SIG-M5 treated with dmso at 0.1 percent for 504 hours (cell line): ENCODE results near the gene C12orf43.
A peak's percentile ranks its signal among the peaks of the same experiment; 100 is the strongest.

Source experiments
- DNase-seq: peaks from one replicate; lab custom pipeline; 2025; ENCODE audit not compliant: unreplicated experiment; lab: John Stamatoyannopoulos, UW

Gene C12orf43

DNA sequence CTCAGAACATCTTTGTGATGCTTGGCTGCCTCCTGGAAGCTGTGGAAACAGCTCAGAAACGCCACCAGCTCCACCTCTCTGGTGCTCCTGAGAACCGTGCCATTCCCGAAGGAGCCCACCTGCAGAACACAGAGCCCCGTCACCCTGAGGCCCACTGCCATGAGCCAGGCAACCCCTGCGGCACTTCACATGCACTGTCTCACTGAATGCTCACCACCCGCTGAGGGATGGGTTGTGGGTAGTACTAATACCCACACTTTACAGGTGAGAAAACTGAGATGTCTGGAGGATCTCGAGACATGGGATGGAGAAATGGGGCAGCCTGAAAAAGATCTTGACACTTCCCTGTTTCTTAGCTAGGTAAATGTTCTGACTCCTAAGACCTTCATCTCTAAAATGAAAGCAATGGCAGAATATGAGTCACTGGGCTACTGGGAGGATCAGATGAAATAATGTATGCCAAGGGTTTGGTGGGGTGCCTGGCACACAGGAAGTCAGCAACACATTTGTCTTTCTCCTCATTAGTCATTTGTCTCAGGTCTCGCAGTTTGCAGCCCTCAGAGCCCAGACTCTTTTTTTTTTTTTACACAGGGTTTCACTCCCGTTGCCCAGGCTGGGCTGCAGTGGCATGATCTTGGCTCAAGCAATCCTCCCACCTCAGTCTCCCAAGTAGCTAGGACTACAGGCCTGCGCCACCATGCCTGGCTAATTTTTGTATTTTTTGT, 17.5 kb upstream of the C12orf43 start:
- peak; percentile 34 for DNase-seq

DNA sequence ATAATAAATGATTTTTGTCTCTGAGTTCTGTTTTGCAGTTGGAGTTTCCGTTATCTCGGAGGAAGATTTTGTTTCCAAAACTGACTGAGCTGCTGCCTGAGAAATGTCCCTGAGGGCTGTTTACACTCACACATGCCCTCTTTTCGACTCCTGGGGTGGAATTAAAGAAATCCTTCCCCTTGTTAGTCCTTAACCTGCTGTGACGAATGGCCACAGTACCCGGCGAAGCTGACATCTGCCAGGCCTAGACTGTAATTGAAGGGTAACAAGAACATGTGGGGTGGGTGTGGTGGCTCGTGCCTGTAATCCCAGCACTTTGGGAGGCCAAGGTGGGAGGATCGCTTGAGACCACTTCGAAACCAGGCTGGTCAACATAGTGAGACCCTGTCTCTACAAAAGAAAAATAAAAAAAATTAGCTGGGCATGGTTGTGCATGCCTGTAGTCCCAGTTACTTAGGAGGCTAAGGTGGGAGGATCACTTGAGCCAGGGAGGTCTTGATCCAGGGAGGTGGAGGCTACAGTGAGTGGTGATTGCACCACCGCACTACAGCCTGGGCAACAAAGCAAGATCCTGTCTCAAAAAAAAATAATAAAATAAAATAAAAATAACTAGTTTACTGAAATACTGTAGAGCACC, 14.4 kb upstream of the C12orf43 start:
- DNase-seq, result no peak

DNA sequence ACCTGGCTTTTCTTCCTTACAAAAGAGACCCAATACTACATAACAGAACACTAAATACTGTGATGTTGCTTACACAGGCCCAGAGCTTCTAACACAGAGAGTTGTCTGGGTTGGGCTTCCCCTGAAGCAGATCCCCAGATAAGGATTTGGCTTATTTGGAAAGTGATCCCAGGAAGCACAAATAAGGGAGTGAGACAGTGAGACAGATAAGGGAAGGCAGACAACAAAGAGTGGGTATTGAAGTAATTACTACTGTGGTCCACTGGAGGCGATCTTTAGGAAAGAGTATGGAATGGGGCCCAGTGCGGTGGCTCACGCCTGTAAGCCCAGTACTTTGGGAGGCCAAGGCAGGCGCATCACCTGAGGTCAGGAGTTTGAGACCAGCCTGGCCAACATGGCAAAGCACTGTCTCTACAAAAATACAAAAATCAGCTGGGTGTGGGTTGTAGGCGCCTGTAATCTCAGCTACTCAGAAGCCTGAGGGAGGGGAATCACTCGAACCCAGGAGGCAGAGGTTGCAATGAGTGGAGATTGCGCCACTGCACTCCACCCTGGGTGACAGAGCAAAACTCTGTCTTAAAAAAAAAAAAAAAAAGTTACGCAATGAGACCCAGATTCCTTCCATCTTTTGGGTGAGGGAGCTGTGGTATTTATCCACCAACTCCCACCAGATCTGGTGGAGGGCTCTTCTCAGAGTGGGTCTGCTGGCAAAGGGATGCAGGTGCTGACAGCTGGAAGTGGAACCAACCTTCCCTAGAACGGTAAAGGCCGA, 10.2 kb upstream of the C12orf43 start:
- peak; percentile 37 for DNase-seq

GRCh38 chr12:121025442-121026226, 9.3 kb upstream of the C12orf43 start:
- no peak for DNase-seq

DNA sequence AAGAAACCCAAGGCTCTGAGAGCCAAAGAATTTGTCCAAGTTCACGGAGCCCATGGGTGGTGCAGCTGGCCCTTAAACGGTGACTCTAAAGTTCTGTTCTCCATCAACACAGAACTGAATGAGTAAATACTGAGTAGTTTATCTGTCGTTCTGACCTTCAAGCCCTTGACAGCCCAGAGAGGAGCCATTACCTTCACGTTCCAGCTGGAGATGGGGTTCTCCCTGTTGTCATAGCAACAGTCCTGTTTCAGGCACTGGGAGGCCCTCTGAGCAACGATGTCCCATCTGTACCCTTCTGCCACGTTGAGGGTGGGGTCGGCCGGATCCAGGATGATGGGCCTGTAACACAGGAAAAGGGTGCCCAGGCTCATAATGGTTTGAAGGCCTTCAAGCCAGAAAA, 7.5 kb upstream of the C12orf43 start:
- DNase-seq, result no peak

- no peak for DNase-seq
These were observed 6.4 kb upstream of the C12orf43 start for GRCh38 chr12:121022713-121023112.

GRCh38 chr12:121021754-121022153, 5.5 kb upstream of the C12orf43 start:
- DNase-seq, result no peak

GRCh38 chr12:121018860-121019617, 2.8 kb upstream of the C12orf43 start:
- DNase-seq, result no peak

DNA sequence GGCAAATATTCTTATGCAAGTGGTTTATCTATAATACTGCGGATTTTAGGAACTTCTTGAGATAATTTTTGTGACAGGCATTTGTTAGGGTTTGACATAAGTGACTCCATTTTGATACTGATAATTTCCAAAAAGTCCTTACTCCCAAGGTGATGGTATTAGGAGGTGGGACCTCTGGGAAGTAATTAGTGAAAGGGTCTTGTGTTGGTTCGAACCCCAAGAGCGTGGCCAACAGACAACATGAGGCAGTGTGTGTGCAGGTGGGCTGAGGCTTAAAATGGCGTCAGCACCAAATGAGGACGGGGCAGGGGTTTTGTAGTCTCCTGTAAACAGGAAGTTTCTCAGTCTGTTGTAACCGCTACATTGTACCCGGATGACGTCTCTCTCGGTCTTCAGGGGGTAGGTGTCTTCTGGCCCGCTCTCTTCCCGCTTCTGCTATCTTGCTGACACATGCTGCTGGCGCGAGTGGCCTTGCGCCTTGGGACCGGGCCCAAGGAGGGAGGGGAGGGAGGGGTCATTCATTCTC, 1.7 kb upstream of the C12orf43 start:
- DNase-seq, result no peak

DNA sequence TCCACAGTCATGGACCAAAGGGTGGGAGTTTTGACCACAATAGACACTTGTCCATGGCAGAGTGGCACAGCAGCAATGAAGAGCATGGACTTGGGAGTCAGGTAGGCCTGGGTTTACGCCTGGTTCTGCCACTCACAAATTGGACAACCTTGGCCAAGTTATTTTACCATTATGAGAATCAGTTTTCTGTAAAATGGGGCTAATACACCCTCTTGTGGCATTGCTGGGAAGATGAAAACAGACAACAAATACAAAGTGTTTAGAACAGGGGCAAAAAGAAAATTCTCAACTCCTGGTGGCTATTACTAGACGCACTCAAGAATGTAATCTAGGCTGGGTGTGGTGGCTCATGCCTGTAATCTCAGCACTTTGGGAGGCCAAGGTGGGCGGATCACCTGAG, 2.6 kb downstream of the C12orf43 start:
- no peak for DNase-seq

DNA sequence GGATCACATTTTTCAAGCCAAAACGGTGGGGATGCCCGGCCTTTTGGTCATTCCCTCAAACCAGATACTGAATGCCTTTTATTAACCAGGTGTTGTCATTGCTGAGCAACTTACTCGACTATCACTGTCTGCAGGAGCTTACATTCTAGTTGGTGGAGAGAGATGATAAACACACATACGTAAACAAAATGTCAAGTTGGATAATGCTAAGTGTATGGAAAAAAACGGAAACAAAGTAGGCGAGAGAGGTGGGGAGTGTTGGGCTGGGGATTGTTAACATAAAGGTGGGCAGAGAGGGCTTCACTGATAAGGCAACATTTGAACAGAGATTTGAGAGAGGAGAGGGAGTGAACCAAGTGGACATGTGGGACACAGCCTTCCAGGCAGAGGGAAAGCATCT, 4.5 kb downstream of the C12orf43 start:
- no peak for DNase-seq

- DNase-seq, result no peak
These were observed 5.4 kb downstream of the C12orf43 start for GRCh38 chr12:121010860-121011259.

DNA sequence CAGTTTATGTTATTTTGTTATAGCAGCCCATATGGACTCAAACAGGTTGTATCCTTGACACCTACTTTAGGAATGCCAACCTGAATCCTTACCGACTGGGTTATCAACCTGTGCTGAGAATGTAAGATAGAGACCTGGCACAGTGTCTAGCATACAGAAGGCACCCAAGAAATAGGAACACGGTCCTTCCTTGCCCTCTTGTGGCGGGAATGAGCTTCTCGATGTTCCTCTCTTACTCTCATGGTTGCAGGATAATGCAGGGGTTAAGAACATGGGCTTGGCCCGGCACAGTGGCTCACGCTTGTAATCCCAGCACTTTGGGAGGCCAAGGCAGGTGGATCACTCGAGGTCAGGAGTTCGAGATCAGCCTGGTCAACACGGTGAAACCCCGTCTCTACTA, 6.5 kb downstream of the C12orf43 start:
- peak; percentile 51 for DNase-seq

GRCh38 chr12:121008347-121009098, 7.8 kb downstream of the C12orf43 start:
- no peak for DNase-seq

DNA sequence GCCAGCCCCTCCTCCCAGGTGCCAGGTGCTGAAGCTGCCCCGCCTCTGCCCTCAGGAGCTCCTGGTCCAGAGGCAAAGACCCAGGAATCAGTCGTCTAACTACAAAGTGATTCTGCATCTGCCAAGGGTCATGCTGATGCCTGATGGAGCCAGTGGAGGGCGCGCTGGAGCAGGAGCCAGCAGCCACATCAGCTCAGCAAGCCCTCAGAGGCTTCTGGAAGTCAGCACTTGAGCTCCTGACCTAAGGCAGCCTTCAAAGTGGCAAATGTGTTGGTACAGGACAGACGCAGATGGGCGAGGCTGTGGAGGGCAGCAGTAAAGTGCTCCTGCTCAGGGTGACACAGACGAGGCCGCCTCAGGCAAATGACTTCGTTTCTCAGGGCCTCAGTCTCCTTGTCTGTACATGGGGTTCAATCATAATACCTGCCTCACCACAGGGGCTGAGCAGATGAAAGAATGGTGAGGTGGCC, 10.9 kb downstream of the C12orf43 start:
- DNase-seq, result peak; percentile 54

DNA sequence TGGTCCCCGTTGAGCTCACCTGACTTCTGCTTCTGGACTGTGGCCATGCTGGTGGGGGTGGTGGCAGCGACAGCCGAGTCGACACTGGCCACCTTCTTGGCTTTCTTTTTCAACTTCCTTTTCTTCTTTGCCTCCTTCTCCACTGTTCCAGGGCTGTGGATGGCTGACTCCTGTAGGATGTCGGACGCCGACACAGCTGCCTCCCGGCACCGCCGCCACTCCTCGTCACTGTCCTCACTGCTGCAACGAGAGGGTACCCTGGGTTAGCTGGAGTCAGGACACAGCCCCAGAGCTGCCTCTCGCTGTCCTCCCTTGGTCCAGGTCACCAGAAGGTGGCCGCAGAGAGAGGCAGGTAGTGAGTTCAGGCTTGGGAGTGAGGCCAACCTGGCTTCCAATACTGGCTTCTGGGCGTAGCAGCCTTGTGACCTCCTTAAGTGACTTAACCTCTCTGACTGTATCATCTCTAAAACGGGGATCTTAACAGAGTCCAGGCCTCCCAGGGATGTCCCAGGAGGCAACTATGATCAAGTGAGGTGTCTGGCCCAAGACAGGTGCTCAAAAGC, 12.0 kb downstream of the C12orf43 start:
- DNase-seq, result no peak

DNA sequence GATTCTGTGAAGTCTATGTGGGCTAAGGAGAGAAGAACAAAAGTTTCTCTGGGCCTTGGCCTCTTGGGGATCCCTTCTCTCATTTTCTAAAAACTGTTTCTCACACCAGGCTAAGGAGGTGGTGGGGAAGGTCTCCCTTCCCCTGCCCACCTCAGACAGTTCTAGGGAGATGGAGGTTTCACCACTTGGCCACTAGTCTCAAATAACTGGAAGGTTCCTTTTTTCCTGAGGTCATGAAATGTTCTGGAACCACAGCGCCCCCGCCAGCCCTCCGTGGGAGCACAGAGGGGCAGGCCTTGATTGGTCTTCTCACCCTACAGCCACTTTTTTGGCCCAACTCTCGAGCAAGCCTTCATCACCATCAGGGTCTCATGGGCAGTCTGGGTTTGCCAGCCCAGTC, 12.6 kb downstream of the C12orf43 start:
- DNase-seq, result peak; percentile 36

- no peak for DNase-seq
These were observed 14.3 kb downstream of the C12orf43 start for GRCh38 chr12:121001841-121002483.

- no peak for DNase-seq
These were observed 15.2 kb downstream of the C12orf43 start for GRCh38 chr12:121001060-121001459.
